Smooth muscle cell (in vitro differentiated cells): Measurements from ENCODE around the gene CLCA4. TPM values are rescaled to one million over a fixed set of nuclear protein-coding genes. Genes with fewer than 3 reads are reported as not detected.

Experiments used
- DNase-seq: peaks from one replicate; lab custom pipeline; 2025; ENCODE audit not compliant: unreplicated experiment; lab: John Stamatoyannopoulos, UW
- H2AFZ ChIP-seq: fragments of 200-600 bp; sonication (generic); 2 replicates; pipeline ENCODE4 v1.6.0; 2016; ENCODE audit warnings: antibody characterized with exemption, low read depth, mild to moderate bottlenecking
- H3F3A ChIP-seq: fragments of 200-600 bp; sonication (generic); 2 replicates; pipeline ENCODE4 v1.6.0; 2017; ENCODE audit warnings: antibody characterized with exemption, low read depth
- H3K27ac ChIP-seq: fragments of 200-600 bp; sonication (generic); 2 replicates; pipeline ENCODE4 v1.5.1; 2016; ENCODE audit warnings: low read depth, mild to moderate bottlenecking
- H3K27me3 ChIP-seq: fragments of 200-600 bp; sonication (generic); 2 replicates; pipeline ENCODE4 v1.6.1; 2016; ENCODE audit warnings: low read depth, mild to moderate bottlenecking
- H3K36me3 ChIP-seq: fragments of 200-600 bp; sonication (generic); 2 replicates; pipeline ENCODE4 v1.5.1; 2016; ENCODE audit warnings: low read depth
- H3K4me1 ChIP-seq: fragments of 200-600 bp; sonication (generic); 2 replicates; pipeline ENCODE4 v1.5.1; 2016; ENCODE audit warnings: low read depth
- H3K4me2 ChIP-seq: fragments of 200-600 bp; sonication (generic); 2 replicates; pipeline ENCODE4 v1.6.0; 2016; ENCODE audit warnings: mild to moderate bottlenecking
- H3K4me3 ChIP-seq: fragments of 200-600 bp; sonication (generic); 2 replicates; pipeline ENCODE4 v1.5.1; 2016; ENCODE audit warnings: mild to moderate bottlenecking
- H3K79me2 ChIP-seq: fragments of 200-600 bp; sonication (generic); 2 replicates; pipeline ENCODE4 v1.6.0; 2016; ENCODE audit warnings: low read depth, mild to moderate bottlenecking
- H3K9ac ChIP-seq: fragments of 200-600 bp; sonication (generic); 2 replicates; pipeline ENCODE4 v1.6.0; 2016; ENCODE audit warnings: low read depth
- H3K9me3 ChIP-seq: fragments of 200-600 bp; sonication (generic); replicated peaks from 2 replicates; pipeline ENCODE4 v1.5.1; 2016; ENCODE audit warnings: low read depth
- H4K20me1 ChIP-seq: fragments of 200-600 bp; sonication (generic); 2 replicates; pipeline ENCODE4 v1.6.0; 2016; ENCODE audit warnings: low read depth
- CTCF ChIP-seq: fragments of 200-600 bp; sonication (generic); IDR thresholded peaks from 2 replicates; pipeline ENCODE4 v1.5.1; 2017; ENCODE audit warnings: borderline replicate concordance, mild to moderate bottlenecking, antibody characterized with exemption; ENCODE audit not compliant: insufficient read depth, poor library complexity, severe bottlenecking
- WGBS: methylation state at CpG from one replicate; pipeline ENCODE4 v1.1.7; 2016; ENCODE audit warnings: low lambda C conversion rate; 5-methylcytosine and 5-hydroxymethylcytosine counted together
- polyA plus RNA-seq: library from polyadenylated mRNA; unstranded; fragments of >200 nt; fragmentation: Nextera tagmentation; extraction: Ambion mirVana; gene quantifications from 2 replicates; pipeline ENCODE4 v1.2.1, GENCODE V29; 2016
- total RNA-seq: library from RNA; depleted of rRNA; stranded (reverse); fragments of >200 nt; gene quantifications from 2 replicates; pipeline ENCODE4 v1.2.3, GENCODE V29; 2014

CLCA4 gene
- total and polyA plus RNA-seq, 2 experiments from 2014 or later: not detected

GRCh38 chr1:86583032-86583431, 36.2 kb downstream of the CLCA4 start:
- H3K79me2 ChIP-seq: no peaks in the 10 kb centered on the region
- 100% methylated on average over 1 of the region's 1 CpG for WGBS
- TF ChIP-seq CTCF: no peak

GRCh38 chr1:86583593-86583992, 36.7 kb downstream of the CLCA4 start:
- TF ChIP-seq CTCF: no peak
- Histone ChIP-seq H3K27me3 (no peaks in the 10 kb centered on the region), H3K4me2 (no peak overlapping the region), H3F3A (no peaks in the 10 kb centered on the region), H3K9ac (no peak overlapping the region), H3K79me2 (no peaks in the 10 kb centered on the region), H3K4me1 (no peaks in the 10 kb centered on the region), H2AFZ (no peak overlapping the region), H3K36me3 (no peaks in the 10 kb centered on the region), H3K27ac (no peak overlapping the region), H3K4me3 (no peak overlapping the region), H4K20me1 (no peaks in the 10 kb centered on the region), H3K9me3 (no peaks in the 10 kb centered on the region)
- 89% methylated on average over 3 of the region's 3 CpGs for WGBS
- DNase-seq: no peak

More at GRCh38 chr1:86583032-86583431, 36.2 kb downstream of the CLCA4 start:
- no peak overlapping the region for H3K4me2 ChIP-seq
- H2AFZ ChIP-seq: no peak overlapping the region
- no peaks in the 10 kb centered on the region for H3F3A ChIP-seq
- H3K36me3 ChIP-seq: no peaks in the 10 kb centered on the region
- DNase-seq: no peak
- H3K9me3 ChIP-seq: no peaks in the 10 kb centered on the region
- H3K4me3 ChIP-seq: no peak overlapping the region
- H3K4me1 ChIP-seq: no peaks in the 10 kb centered on the region
- no peaks in the 10 kb centered on the region for H4K20me1 ChIP-seq
- no peak overlapping the region for H3K27ac ChIP-seq
- no peaks in the 10 kb centered on the region for H3K27me3 ChIP-seq
- no peak overlapping the region for H3K9ac ChIP-seq

GRCh38 chr1:86594284-86594770, 47.4 kb downstream of the CLCA4 start:
- no peak overlapping the region for H3K4me2 ChIP-seq
- H3K27me3 ChIP-seq: no peaks in the 10 kb centered on the region
- no peak for DNase-seq
- H3K4me3 ChIP-seq: no peak overlapping the region
- H3K36me3 ChIP-seq: no peaks in the 10 kb centered on the region
- no peak overlapping the region for H3K9ac ChIP-seq
- H3K27ac ChIP-seq: no peak overlapping the region
- no peaks in the 10 kb centered on the region for H3K9me3 ChIP-seq
- H3K79me2 ChIP-seq: no peaks in the 10 kb centered on the region
- no peaks in the 10 kb centered on the region for H3K4me1 ChIP-seq
- TF ChIP-seq CTCF: no peak
- no peak overlapping the region for H2AFZ ChIP-seq
- H3F3A ChIP-seq: no peaks in the 10 kb centered on the region
- no peaks in the 10 kb centered on the region for H4K20me1 ChIP-seq

- no peak for DNase-seq
- no peak for TF ChIP-seq CTCF
- Histone ChIP-seq H3K9ac (no peak overlapping the region), H3F3A (no peaks in the 10 kb centered on the region), H3K4me3 (no peak overlapping the region), H3K4me2 (peak overlapping the region; percentile 4), H3K27ac (no peak overlapping the region), H2AFZ (no peak overlapping the region), H3K9me3 (no peaks in the 10 kb centered on the region), H3K36me3 (no peaks in the 10 kb centered on the region), H3K4me1 (no peaks in the 10 kb centered on the region), H4K20me1 (no peaks in the 10 kb centered on the region), H3K27me3 (no peaks in the 10 kb centered on the region), H3K79me2 (no peaks in the 10 kb centered on the region)
- 13% methylated on average over 2 of the region's 2 CpGs for WGBS
These were observed 49.3 kb downstream of the CLCA4 start for GRCh38 chr1:86596224-86596623.
